K562 (cell line): Measurements from ENCODE around the gene ALKBH2. TPM values are rescaled to one million over a fixed set of nuclear protein-coding genes. Genes with fewer than 3 reads are reported as not detected.

Experiments
- COPS2 ChIP-seq: fragments of 450-650 bp; conservative IDR thresholded peaks from 2 replicates; pipeline ENCODE4 v1.6.1; 2016; ENCODE audit warnings: mild to moderate bottlenecking, moderate library complexity
- CXXC5 ChIP-seq: fragments of 250-450 bp; sonication (Bioruptor Pico); IDR thresholded peaks from 2 replicates; pipeline ENCODE4 v1.8.0; 2022; ENCODE audit warnings: inconsistent platforms, mild to moderate bottlenecking, moderate library complexity
- FOXM1 ChIP-seq, 2 experiments: fragments of 450-650 bp in 1 of 2; sonication (generic) in 1 of 2; formaldehyde crosslinking in 1 of 2; IDR thresholded peaks; 2 replicates each; pipeline versions ENCODE4 v1.6.1 to v1.9.0; 2017 to 2022; ENCODE audit warnings: low read depth in 2 of 2, mild to moderate bottlenecking in 2 of 2, missing genetic modification reagents in 1 of 2, moderate library complexity in 1 of 2
- HNRNPL ChIP-seq: fragments of 200-400 bp; formaldehyde crosslinking; IDR thresholded peaks from 2 replicates; pipeline ENCODE4 v1.6.1; 2017; ENCODE audit warnings: low read depth, mild to moderate bottlenecking, low read length
- KLF1 ChIP-seq: fragments of 450-650 bp; IDR thresholded peaks from 2 replicates; pipeline ENCODE4 v1.6.1; 2016; ENCODE audit warnings: missing genetic modification characterization, missing compliant biosample characterization
- MTA1 ChIP-seq: fragments of 450-650 bp; IDR thresholded peaks from 2 replicates; pipeline ENCODE4 v1.6.1; 2017; ENCODE audit warnings: borderline replicate concordance
- NUFIP1 ChIP-seq: fragments of 450-650 bp; IDR thresholded peaks from 2 replicates; pipeline ENCODE4 v1.6.1; 2018; ENCODE audit not compliant: partially characterized antibody
- PHB2 ChIP-seq: fragments of 450-650 bp; IDR thresholded peaks from 2 replicates; pipeline ENCODE4 v1.6.1; 2017; ENCODE audit warnings: low read depth
- PTRF ChIP-seq: fragments of 450-650 bp; IDR thresholded peaks from 2 replicates; pipeline ENCODE4 v1.6.1; 2016; ENCODE audit warnings: mild to moderate bottlenecking, missing genetic modification characterization, missing compliant biosample characterization
- RBM17 ChIP-seq: fragments of 200-400 bp; formaldehyde crosslinking; IDR thresholded peaks from 2 replicates; pipeline ENCODE4 v1.6.1; 2017; ENCODE audit warnings: low read depth, mild to moderate bottlenecking, low read length, borderline replicate concordance
- ZBTB8A ChIP-seq: fragments of 450-650 bp; IDR thresholded peaks from 2 replicates; pipeline ENCODE4 v1.6.1; 2018; ENCODE audit warnings: mild to moderate bottlenecking, moderate library complexity; ENCODE audit not compliant: partially characterized antibody
- ZC3H8 ChIP-seq: fragments of 450-650 bp; IDR thresholded peaks from 2 replicates; pipeline ENCODE4 v1.6.1; 2017
- ZFX ChIP-seq: sonication (generic); formaldehyde crosslinking; IDR thresholded peaks from 2 replicates; pipeline ENCODE4 v1.8.0; 2022; ENCODE audit warnings: mild to moderate bottlenecking, missing genetic modification reagents, moderate library complexity
- ZNF174 ChIP-seq: fragments of 250-450 bp; sonication (Bioruptor Pico); IDR thresholded peaks from 2 replicates; pipeline ENCODE4 v1.4.0; 2020; ENCODE audit warnings: mild to moderate bottlenecking
- ZNF311 ChIP-seq: fragments of 250-450 bp; sonication (Bioruptor Pico); IDR thresholded peaks from 2 replicates; pipeline ENCODE4 v1.4.0; 2020; ENCODE audit warnings: mild to moderate bottlenecking, moderate library complexity
- ZNF384 ChIP-seq: IDR thresholded peaks from 2 replicates; pipeline ENCODE4 v1.6.1; 2012; ENCODE audit warnings: low read depth, low read length, improper control_type of control experiment
- ZNF764 ChIP-seq: fragments of 250-450 bp; sonication (Bioruptor Pico); IDR thresholded peaks from 2 replicates; pipeline ENCODE4 v1.4.0; 2020; ENCODE audit warnings: low read depth, mild to moderate bottlenecking, moderate library complexity
- polyA plus RNA-seq, 8 experiments: library from polyadenylated mRNA; depleted of rRNA in 4 of 8; stranded (reverse) in 5 of 8; unstranded in 3 of 8; fragments of >200 nt; fragmentation: Nextera tagmentation in 2 of 8; fragmentation: Illumina TruSeq in 1 of 8; extraction: Ambion mirVana in 2 of 8; extraction: Trizol in 1 of 8; gene quantifications; 2 replicates each; pipeline versions ENCODE4 v1.2.1 to v1.2.3, GENCODE V29; 2011 to 2014; ENCODE audit warnings: inconsistent platforms in 1 of 8, missing spikeins in 1 of 8
- total RNA-seq, 7 experiments: library from RNA; depleted of rRNA in 6 of 7; stranded (reverse); fragments of >200 nt in 6 of 7; fragmentation: Illumina TruSeq in 2 of 7; extraction: Trizol in 2 of 7; gene quantifications; 2 replicates each; pipeline versions ENCODE4 v1.2.1 to v1.2.3, GENCODE V29; 2011 to 2021; ENCODE audit warnings: low replicate concordance in 1 of 7
- TF ChIP-seq, protein P1 (sequence below): sonication (generic); formaldehyde crosslinking; IDR thresholded peaks from 2 replicates; pipeline ENCODE4 v1.8.0; 2022; ENCODE audit warnings: mild to moderate bottlenecking, missing genetic modification reagents
- TF ChIP-seq, protein P2 (sequence below): fragments of 250-450 bp; sonication (Bioruptor Pico); IDR thresholded peaks from 2 replicates; pipeline ENCODE4 v1.4.0; 2020

ALKBH2 gene
- total and polyA plus RNA-seq, 9 of the 15 experiments (the other 6 are each of a cell fraction or from before 2014, with no cell fraction given), result 5.9 to 56.1 (median 41.9) TPM

DNA sequence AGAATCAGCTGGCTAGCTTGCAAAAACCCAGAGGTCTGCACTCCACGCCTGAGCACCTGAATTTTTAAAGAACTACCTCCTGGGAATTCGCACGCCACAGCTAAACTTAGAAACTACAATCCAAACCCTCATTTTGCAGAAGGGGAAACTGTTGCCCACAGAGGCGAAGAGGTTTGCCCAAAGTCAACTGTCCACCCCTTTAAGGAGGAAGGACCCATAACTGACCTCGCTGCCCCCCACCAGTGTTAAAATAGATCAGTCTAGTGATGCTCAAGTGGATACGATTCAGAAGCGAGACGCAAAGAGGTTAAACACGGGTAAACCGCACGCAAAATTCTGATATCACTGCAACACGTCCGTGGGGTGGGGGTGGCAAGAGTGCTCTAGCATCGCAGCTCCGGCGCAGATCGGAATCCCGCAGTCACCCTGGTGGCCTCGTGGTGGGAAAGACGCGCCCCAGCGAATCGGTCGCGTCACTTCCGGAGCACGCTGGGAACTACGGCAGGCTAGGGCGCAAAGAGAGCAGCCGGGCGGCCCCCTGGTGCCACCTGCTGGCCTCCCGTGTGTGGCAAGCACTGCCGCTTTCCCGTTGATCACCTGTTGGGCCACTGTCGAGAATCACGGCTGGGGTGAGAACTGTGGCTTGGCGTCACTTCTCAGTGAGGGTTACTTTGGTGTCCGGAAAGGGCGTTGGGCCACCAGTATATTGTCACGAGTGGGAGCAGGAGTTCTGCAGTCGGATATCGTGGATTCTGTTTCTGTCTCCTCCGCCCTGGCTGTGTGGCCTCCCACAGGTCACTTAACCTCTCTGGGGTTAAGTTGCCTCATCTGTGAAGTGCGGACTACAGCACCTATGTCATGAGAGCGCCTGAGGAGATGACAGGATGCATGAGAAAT, at the start of gene ALKBH2 (continued):
- TF ChIP-seq ZNF311 (CRISPR knock-in tag) (no peak), ZNF174 (CRISPR knock-in tag) (no peak), NUFIP1 (no peak), ZNF764 (CRISPR knock-in tag) (no peak), ZC3H8 (no peak), MTA1 (no peak), RBM17 (no peak), ZNF384 (0 out of 2 replicates have a peak, but pooled peaks have one; percentile 36), ZFX (CRISPR knock-in tag) (0 out of 2 replicates have a peak, but pooled peaks have one; percentile 23), KLF1 (tag) (no peak), FOXM1 (IDR thresholded peaks at IDR 0.05; ENCODE audit: low read depth) (peak; percentile 32; the same call in 1 of the 2 replicates), FOXM1 (CRISPR knock-in tag; IDR thresholded peaks at IDR 0.05; ENCODE audit: low read depth) (no peak), ZBTB8A (no peak), CXXC5 (peak; percentile 98), PHB2 (no peak), HNRNPL (no peak), COPS2 (no peak), PTRF (no peak)
- TF ChIP-seq, protein P1, sequence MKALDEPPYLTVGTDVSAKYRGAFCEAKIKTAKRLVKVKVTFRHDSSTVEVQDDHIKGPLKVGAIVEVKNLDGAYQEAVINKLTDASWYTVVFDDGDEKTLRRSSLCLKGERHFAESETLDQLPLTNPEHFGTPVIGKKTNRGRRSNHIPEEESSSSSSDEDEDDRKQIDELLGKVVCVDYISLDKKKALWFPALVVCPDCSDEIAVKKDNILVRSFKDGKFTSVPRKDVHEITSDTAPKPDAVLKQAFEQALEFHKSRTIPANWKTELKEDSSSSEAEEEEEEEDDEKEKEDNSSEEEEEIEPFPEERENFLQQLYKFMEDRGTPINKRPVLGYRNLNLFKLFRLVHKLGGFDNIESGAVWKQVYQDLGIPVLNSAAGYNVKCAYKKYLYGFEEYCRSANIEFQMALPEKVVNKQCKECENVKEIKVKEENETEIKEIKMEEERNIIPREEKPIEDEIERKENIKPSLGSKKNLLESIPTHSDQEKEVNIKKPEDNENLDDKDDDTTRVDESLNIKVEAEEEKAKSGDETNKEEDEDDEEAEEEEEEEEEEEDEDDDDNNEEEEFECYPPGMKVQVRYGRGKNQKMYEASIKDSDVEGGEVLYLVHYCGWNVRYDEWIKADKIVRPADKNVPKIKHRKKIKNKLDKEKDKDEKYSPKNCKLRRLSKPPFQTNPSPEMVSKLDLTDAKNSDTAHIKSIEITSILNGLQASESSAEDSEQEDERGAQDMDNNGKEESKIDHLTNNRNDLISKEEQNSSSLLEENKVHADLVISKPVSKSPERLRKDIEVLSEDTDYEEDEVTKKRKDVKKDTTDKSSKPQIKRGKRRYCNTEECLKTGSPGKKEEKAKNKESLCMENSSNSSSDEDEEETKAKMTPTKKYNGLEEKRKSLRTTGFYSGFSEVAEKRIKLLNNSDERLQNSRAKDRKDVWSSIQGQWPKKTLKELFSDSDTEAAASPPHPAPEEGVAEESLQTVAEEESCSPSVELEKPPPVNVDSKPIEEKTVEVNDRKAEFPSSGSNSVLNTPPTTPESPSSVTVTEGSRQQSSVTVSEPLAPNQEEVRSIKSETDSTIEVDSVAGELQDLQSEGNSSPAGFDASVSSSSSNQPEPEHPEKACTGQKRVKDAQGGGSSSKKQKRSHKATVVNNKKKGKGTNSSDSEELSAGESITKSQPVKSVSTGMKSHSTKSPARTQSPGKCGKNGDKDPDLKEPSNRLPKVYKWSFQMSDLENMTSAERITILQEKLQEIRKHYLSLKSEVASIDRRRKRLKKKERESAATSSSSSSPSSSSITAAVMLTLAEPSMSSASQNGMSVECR (CRISPR knock-in tag), result peak; percentile 84
- TF ChIP-seq, protein P2, sequence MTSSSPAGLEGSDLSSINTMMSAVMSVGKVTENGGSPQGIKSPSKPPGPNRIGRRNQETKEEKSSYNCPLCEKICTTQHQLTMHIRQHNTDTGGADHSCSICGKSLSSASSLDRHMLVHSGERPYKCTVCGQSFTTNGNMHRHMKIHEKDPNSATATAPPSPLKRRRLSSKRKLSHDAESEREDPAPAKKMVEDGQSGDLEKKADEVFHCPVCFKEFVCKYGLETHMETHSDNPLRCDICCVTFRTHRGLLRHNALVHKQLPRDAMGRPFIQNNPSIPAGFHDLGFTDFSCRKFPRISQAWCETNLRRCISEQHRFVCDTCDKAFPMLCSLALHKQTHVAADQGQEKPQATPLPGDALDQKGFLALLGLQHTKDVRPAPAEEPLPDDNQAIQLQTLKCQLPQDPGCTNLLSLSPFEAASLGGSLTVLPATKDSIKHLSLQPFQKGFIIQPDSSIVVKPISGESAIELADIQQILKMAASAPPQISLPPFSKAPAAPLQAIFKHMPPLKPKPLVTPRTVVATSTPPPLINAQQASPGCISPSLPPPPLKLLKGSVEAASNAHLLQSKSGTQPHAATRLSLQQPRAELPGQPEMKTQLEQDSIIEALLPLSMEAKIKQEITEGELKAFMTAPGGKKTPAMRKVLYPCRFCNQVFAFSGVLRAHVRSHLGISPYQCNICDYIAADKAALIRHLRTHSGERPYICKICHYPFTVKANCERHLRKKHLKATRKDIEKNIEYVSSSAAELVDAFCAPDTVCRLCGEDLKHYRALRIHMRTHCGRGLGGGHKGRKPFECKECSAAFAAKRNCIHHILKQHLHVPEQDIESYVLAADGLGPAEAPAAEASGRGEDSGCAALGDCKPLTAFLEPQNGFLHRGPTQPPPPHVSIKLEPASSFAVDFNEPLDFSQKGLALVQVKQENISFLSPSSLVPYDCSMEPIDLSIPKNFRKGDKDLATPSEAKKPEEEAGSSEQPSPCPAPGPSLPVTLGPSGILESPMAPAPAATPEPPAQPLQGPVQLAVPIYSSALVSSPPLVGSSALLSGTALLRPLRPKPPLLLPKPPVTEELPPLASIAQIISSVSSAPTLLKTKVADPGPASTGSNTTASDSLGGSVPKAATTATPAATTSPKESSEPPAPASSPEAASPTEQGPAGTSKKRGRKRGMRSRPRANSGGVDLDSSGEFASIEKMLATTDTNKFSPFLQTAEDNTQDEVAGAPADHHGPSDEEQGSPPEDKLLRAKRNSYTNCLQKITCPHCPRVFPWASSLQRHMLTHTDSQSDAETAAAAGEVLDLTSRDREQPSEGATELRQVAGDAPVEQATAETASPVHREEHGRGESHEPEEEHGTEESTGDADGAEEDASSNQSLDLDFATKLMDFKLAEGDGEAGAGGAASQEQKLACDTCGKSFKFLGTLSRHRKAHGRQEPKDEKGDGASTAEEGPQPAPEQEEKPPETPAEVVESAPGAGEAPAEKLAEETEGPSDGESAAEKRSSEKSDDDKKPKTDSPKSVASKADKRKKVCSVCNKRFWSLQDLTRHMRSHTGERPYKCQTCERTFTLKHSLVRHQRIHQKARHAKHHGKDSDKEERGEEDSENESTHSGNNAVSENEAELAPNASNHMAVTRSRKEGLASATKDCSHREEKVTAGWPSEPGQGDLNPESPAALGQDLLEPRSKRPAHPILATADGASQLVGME (CRISPR knock-in tag), result no peak
